Left forelimb (tissue), 1 donor: ENCODE results near the gene GLIS1.

Source experiments
- DNase-seq: peaks from one replicate; pipeline ENCODE4 v3.0.0-alpha.2; 2018; ENCODE audit warnings: low spot score

The GLIS1 gene

DNA sequence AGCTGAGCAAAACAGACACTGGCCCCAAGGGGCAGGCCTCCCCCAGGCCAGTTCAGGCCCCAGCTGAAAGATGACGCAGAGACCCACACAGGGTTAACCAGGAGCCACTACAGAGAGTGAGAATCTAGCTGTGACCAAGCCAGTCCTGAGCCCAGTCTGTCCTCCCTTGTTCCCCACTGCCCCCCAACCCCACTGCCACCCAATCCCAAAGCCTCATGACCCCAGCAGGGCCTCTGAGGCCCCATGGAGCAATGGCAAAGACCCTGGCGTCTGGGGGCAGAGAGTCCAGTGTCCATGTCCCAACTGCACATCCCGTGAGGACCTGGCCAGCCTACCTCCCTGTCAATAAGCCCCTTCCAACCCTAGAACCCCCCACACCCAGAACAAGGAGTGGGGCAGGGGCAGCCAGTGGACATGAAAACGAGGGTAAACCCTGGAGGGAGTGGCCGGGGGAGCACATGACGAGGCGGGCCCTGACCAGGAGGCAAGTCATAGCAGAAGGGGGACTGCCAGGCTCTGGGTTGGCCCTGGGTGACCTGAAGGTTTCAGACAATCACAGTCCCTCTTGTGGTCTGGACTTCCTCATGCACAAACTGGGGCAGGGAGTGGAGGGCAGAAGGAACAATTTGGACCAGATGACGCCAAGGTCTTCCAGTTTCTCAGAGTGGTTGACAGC is 100.5 kb downstream of the GLIS1 start:
- DNase-seq: peak; percentile 48

DNA sequence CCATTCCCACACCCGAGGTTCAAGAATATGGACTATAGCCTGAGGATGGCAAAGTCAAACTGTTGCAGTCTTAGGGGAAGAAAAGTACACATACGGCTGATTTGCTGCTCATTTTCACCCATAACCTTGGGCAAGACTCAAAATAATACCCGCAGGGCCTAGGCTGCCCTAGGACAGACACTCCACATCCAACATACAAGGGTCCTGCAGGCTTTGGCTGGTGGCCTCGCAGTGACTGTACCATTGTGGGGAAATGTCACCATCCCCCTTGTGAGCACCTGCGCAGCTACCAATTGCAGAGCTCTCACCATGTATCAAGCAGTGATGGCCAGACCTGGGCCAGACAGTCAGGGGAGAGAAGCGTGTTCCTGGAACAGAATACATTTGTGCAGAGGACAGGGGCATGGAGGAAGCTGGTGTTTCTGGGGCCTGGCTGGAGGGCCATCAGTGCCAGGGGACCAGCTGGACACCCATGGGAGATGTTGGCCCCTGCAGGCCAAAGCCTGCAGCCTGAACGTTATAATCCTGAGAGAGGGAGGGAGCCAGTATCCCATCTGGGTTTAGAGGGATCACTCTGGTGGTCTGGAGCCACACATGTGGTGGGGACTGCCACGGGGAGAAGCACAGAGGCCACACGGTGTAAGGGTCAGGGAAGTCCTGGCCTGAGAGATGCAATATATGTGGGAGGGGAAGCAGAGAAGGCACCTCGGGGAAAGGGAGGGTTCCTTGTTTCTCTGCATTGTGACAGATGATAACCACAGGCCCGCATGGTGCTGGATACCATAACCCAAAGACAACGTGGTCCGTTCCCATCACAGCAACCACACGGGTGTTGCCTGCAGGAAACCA is 101.2 kb downstream of the GLIS1 start:
- peak; percentile 55 for DNase-seq

DNA sequence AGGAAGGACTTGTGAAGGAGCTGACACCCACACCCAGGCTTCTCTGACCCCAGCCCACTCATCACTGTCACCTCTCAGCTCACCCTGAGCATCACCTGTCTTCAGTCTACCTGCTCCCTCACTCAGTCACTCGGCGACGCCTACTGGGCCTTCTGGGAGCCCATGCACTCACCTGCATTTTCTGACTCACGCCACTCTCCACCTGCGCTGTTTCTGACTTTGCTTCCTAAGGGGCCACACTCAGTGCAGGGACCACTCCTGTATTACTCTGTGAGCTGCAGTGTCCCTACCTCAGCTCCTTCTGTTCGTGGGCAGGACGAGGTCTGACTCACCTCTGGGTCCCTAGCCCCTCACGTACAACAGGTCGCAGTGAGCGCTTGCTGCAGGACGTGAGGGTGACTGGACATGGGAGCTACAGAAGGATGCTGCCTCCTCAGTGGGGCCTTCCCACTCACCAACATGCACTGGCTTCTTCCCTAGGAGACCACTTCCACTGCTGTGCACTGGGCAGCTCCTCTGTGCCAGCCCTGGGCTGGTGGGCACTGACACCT is 102.3 kb downstream of the GLIS1 start:
- DNase-seq: peak; percentile 33

- peak; percentile 30 for DNase-seq
Measured at GRCh38 chr1:53634571-53634979, 104.4 kb downstream of the GLIS1 start.

- DNase-seq: no peak
Measured at GRCh38 chr1:53633073-53633704, 105.8 kb downstream of the GLIS1 start.

- no peak for DNase-seq
Measured at GRCh38 chr1:53631622-53632310, 107.2 kb downstream of the GLIS1 start.

DNA sequence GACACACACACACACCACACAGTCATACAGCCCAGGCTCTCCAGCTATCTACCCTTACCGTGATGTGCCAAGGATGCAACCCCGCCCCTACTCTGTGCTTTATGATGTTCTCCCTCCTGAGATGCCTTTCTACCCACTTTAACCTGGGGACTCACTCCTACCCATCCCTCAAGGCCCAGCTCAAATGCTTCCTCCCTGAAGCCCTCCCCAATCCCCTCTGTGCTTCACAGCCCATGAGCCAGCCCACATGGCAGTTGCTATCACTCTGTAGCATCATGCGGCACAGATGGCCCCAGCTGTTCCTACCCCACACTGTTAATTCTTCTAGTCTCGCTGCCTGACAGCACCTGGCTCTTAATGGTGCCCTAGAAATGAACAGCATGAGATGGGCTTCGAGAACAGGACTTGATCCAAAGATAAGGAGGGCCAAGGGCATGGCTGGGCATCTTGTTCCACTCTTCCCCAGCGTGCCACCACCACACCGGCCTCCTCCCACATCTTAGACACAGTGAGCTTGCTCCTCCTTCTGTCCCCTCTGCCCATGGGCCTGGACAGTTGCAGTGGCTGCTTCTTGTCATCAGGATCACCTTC is 109.8 kb downstream of the GLIS1 start:
- DNase-seq: no peak

DNA sequence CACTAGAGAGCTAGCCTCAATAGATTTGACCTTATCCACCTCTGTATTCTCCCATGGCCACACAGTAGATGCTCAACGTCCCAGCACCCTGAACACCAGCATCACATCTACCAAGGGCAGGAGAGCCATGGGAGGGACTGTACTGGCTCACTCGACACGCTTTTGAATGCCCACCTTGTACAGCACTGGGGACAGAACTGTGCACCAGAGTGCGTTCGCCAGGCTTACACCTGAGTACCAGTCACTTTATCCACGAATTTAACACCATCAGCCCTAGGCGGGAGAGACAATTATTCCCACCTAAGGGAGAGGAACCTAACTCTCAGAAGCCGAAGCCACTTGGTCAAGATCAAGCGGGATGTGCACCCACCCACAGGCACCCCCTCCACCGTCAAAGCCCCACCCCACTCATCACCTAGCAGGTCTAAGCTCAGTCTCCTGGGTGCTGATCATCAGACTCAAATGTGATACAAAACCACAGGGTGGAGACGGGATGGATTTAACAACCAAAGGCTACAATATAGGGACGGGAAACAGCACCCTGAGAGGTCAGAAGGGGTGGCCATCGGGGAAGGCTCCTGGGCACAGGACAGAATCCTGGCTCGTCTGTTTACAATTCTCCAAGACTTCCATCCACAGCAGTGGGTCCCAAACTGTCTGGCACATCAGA is 110.5 kb downstream of the GLIS1 start:
- DNase-seq: no peak

GRCh38 chr1:53627666-53628065 is 111.3 kb downstream of the GLIS1 start:
- no peak for DNase-seq

DNA sequence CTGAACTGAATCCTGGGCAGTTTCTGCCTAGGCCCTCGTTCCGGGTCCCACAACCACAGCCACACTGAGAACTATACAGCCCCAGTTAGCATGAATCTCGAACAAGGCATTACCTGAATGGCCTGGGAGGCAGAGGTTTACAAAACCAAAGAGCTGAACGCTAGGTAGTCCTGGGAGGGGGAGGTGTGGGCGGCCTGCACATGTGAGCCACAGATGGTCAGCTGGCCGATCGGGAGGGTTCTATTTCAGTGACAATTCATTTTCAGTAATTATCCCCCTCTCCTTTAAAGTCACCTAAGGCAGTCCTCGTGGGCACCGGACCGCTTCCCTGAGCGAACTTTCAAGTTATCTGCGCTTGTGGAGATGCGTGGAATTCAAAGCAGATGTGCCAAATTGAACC is 111.9 kb downstream of the GLIS1 start:
- DNase-seq: no peak

GRCh38 chr1:53626616-53627015 is 112.3 kb downstream of the GLIS1 start:
- peak; percentile 54 for DNase-seq

DNA sequence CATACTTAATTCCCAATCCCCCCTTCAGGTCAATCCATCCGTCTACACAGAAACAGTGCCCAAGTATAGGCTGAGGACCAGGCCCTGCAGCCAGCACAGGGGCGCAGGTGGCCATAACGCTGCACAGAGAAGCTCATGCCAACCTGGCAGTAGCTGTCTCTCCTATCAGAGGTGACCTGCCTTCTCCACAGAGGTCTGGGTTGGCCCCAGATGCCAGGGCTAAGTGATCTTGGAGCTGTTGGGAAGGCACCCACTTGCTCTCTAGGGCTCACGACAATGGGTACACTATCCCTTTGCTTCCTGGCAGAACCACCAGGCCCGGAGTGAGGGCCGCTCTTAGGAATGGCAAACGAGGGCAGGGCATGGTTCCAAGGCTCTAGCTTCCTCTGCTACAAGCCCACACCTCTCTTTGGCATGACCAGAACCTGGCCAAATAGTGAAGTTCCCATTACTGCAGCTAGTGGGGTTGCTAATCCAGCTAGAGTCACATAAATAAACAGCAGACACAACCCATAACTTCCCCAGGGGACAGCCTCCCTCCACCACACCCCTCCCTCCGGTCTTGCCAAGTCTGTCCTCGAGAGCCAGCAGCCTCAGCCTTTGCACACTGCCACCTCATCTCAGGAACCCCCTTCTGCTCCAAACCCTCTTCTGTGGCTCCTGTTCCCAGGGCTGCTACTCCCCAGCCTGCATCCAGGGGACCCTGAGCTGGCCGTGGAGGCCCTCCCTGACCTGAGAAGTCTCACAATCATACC is 113.0 kb downstream of the GLIS1 start:
- DNase-seq: no peak

GRCh38 chr1:53625049-53625448 is 113.9 kb downstream of the GLIS1 start:
- no peak for DNase-seq

DNA sequence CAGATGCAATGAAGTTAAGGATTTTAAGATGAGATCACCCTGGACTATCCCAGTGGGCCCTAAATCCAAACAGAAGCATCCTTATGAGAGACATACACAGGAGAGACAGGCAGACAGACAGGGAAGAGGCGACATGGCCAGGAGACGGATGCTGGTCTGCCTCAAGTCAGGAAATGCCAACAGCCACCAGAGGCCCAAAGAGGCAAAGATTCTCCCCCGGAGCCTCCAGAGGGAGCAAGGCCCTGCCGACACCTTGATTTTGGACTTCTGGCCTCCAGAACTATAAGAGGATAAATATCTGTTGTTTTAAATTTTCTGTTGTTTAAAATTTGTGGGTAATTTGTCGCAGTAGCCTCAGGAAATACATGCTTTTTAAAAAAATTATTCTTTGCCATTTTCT is 116.4 kb downstream of the GLIS1 start:
- DNase-seq: peak; percentile 17

GRCh38 chr1:53621144-53621543 is 117.8 kb downstream of the GLIS1 start:
- peak; percentile 18 for DNase-seq

DNA sequence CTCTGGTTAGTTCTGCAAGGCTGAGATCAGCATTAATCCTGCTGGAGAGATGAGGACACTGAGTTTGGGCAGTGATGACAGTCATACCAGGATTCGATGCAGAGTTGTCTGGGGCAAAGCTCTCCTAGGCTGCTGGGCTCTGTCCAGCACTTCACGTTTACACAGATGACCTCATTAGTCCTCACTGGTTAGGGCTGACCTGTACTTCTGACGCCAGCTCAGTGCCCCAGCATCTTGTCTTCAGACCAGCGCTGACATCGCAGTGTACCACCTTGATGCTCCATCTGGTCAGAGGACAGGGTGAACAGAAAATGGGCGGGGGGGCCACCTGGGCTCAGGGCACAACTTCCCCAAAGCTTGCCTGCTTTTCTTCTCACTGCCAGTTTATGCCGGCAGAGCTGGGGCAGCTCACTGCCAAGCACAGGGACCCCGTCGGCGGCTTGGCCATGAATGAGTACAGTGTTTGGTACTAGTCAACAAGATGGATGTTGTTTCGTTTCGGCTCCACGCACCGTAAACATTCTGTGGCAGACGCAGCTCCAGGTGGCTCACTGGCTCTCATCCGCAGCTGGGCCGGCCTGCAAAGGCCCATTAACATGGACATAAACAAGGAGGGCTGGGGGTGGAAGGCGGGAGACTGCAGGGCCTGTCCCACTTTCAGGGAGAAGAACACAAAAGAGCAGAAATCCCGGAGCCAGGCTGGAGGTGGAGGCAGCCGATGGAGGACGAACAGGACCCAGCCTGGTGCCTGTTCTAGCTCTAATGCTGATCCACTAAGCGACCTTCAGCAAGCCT is 118.7 kb downstream of the GLIS1 start:
- DNase-seq: peak; percentile 59

DNA sequence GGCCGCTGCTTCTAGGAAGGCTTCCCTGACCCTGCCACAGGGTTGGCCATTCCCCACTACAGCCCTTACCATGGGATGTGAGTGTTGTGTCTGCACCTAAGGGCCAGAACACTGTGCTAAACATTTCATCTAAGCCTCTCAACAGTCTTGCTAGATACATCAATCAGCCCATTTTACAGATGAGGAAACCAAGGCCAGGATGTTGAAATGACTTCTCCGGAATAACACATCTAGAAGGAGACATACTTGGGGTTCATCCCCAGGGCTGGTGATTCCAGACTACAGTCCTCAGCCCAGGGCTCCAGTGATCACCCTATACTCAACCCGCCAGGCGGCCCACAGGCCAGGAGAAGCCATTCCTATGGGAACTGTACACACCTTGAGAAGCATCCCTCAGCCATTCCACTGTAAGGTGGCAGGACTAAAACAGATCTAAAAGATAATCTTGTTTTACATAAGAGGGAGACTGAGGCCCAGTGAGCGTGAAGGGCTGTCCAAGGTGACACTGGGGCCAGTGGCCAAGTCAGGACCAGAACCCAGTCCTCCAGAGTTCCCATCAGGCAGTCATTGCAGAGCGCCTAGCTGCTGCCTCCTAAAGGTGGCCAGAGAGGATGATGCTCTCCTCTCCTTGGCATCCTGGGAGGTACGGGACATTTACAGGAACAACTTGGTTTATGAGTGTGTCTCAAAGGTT is 119.5 kb downstream of the GLIS1 start:
- peak; percentile 47 for DNase-seq

GRCh38 chr1:53618500-53619366 is 120.2 kb downstream of the GLIS1 start:
- DNase-seq: peak; percentile 34
